Neural cell (in vitro differentiated cells): Measurements from ENCODE around the gene KIF14. TPM values are rescaled to one million over a fixed set of nuclear protein-coding genes. Genes with fewer than 3 reads are reported as not detected.

Source experiments
- H2AFZ ChIP-seq: fragments of 200-600, 300-800 bp; sonication (generic), shearing (Covaris generic); 2 replicates; pipeline ENCODE4 v1.6.0; 2014; ENCODE audit warnings: low read depth, mild to moderate bottlenecking, antibody characterized with exemption, low read length, moderate library complexity
- H3F3A ChIP-seq: fragments of 200-600 bp; shearing (Covaris generic); 2 replicates; pipeline ENCODE4 v1.6.1; 2016; ENCODE audit warnings: mild to moderate bottlenecking, moderate library complexity, mixed read lengths, antibody characterized with exemption, low read length; ENCODE audit not compliant: insufficient read depth, poor library complexity, severe bottlenecking
- H3K27ac ChIP-seq: fragments of 200-600, 300-800 bp; sonication (generic), shearing (Covaris generic); 2 replicates; pipeline ENCODE4 v1.5.1; 2014; ENCODE audit warnings: mild to moderate bottlenecking, low read length, moderate library complexity
- H3K27me3 ChIP-seq: fragments of 300-800, 200-600 bp; sonication (generic), shearing (Covaris generic); 2 replicates; pipeline ENCODE4 v1.6.0; 2014; ENCODE audit warnings: mild to moderate bottlenecking, low read depth, low read length, moderate library complexity; ENCODE audit not compliant: insufficient read depth
- H3K36me3 ChIP-seq: fragments of 300-800, 200-600 bp; sonication (generic), shearing (Covaris generic); 2 replicates; pipeline ENCODE4 v1.5.1; 2014; ENCODE audit warnings: mild to moderate bottlenecking, antibody characterized with exemption, low read length, moderate library complexity; ENCODE audit not compliant: insufficient read depth
- H3K4me2 ChIP-seq: fragments of 300-800, 200-600 bp; sonication (generic), shearing (Covaris generic); 2 replicates; pipeline ENCODE4 v1.6.0; 2014; ENCODE audit warnings: mild to moderate bottlenecking, low read length
- H3K4me3 ChIP-seq: fragments of 300-800, 200-600 bp; sonication (generic), shearing (Covaris generic); 2 replicates; pipeline ENCODE4 v1.5.1; 2014; ENCODE audit warnings: mild to moderate bottlenecking, low read length, moderate library complexity
- H3K79me2 ChIP-seq: fragments of 200-600 bp; shearing (Covaris generic); replicated peaks from 2 replicates; pipeline ENCODE4 v1.6.0; 2014; ENCODE audit warnings: mild to moderate bottlenecking, low read length, moderate library complexity; ENCODE audit not compliant: insufficient read depth
- H3K9ac ChIP-seq: fragments of 300-800, 200-600 bp; sonication (generic), shearing (Covaris generic); 2 replicates; pipeline ENCODE4 v1.6.1; 2016; ENCODE audit warnings: mild to moderate bottlenecking, low read length, mixed read lengths
- H3K9me2 ChIP-seq: fragments of 200-600 bp; shearing (Covaris generic); 2 replicates; pipeline ENCODE4 v1.6.1; 2016; ENCODE audit warnings: mild to moderate bottlenecking, low read length, mixed read lengths; ENCODE audit not compliant: insufficient read depth
- H3K9me3 ChIP-seq: fragments of 200-600, 300-800 bp; sonication (generic), shearing (Covaris generic); 2 replicates; pipeline ENCODE4 v1.6.1; 2016; ENCODE audit warnings: mild to moderate bottlenecking, mixed run types, low read length, moderate library complexity, mixed read lengths
- H4K20me1 ChIP-seq: fragments of 200-600 bp; shearing (Covaris generic); 2 replicates; pipeline ENCODE4 v1.6.1; 2016; ENCODE audit warnings: mild to moderate bottlenecking, mixed run types; ENCODE audit not compliant: insufficient read depth
- CTCF ChIP-seq: fragments of 450-650 bp; IDR thresholded peaks from 2 replicates; pipeline ENCODE4 v1.5.1; 2014; ENCODE audit warnings: antibody characterized with exemption, mild to moderate bottlenecking, moderate library complexity; ENCODE audit not compliant: poor library complexity, severe bottlenecking
- EP300 ChIP-seq: fragments of 450-650 bp; conservative IDR thresholded peaks from 2 replicates; pipeline ENCODE4 v1.6.1; 2014; ENCODE audit warnings: antibody characterized with exemption, mild to moderate bottlenecking, moderate library complexity; ENCODE audit not compliant: poor library complexity, severe bottlenecking
- EZH2 ChIP-seq: fragments of 200-600, 300-800 bp; shearing (Covaris generic), sonication (generic); IDR thresholded peaks from 2 replicates; pipeline ENCODE4 v1.6.1; 2014; ENCODE audit warnings: antibody characterized with exemption, low read length, borderline replicate concordance, mild to moderate bottlenecking; ENCODE audit not compliant: insufficient read depth, poor library complexity, severe bottlenecking
- MXI1 ChIP-seq: fragments of 450-650 bp; conservative IDR thresholded peaks from 2 replicates; pipeline ENCODE4 v1.6.1; 2014; ENCODE audit warnings: antibody characterized with exemption, mild to moderate bottlenecking; ENCODE audit not compliant: poor library complexity, severe bottlenecking
- POLR2AphosphoS5 ChIP-seq: IDR thresholded peaks from 2 replicates; pipeline ENCODE4 v1.6.1; 2012
- RAD21 ChIP-seq: fragments of 450-650 bp; conservative IDR thresholded peaks from 2 replicates; pipeline ENCODE4 v1.6.1; 2014; ENCODE audit warnings: antibody characterized with exemption, mild to moderate bottlenecking, moderate library complexity
- REST ChIP-seq: IDR thresholded peaks from 2 replicates; pipeline ENCODE4 v1.6.1; 2012; ENCODE audit warnings: borderline replicate concordance
- SMC3 ChIP-seq: fragments of 450-650 bp; conservative IDR thresholded peaks from 2 replicates; pipeline ENCODE4 v1.6.1; 2014; ENCODE audit warnings: antibody characterized with exemption, mild to moderate bottlenecking, moderate library complexity; ENCODE audit not compliant: poor library complexity
- TAF1 ChIP-seq: IDR thresholded peaks from 2 replicates; pipeline ENCODE4 v1.6.1; 2012; ENCODE audit warnings: low read depth
- polyA plus RNA-seq: library from polyadenylated mRNA; depleted of rRNA; stranded (reverse); fragments of >200 nt; gene quantifications from 2 replicates; pipeline ENCODE4 v1.2.3, GENCODE V29; 2014

Gene KIF14
- polyA plus RNA-seq, 1 donor from 2014 or later, result 0.69 TPM

- TF ChIP-seq POLR2AphosphoS5 (no peak), SMC3 (no peak), RAD21 (no peak), EZH2 (no peak), CTCF (no peak), MXI1 (no peak), TAF1 (no peak), REST (no peak), EP300 (no peak)
- H3K79me2 ChIP-seq, result no peaks in the 10 kb centered on the region
- H3K9me3 ChIP-seq, result no peaks in the 10 kb centered on the region
- no peaks in the 10 kb centered on the region for H3K36me3 ChIP-seq
- H3K4me3 ChIP-seq, result no peak overlapping the region
- no peaks in the 10 kb centered on the region for H3F3A ChIP-seq
- no peak overlapping the region for H3K9ac ChIP-seq
- H3K27ac ChIP-seq, result no peak overlapping the region
- H3K27me3 ChIP-seq, result no peaks in the 10 kb centered on the region
- no peaks in the 10 kb centered on the region for H3K9me2 ChIP-seq
- H4K20me1 ChIP-seq, result no peaks in the 10 kb centered on the region
- H2AFZ ChIP-seq, result no peak overlapping the region
- H3K4me2 ChIP-seq, result no peak overlapping the region
Measured at GRCh38 chr1:200524092-200524491, 96.5 kb downstream of the KIF14 start.

- Histone ChIP-seq H4K20me1 (no peaks in the 10 kb centered on the region), H2AFZ (no peak overlapping the region)
- TF ChIP-seq TAF1 (no peak), POLR2AphosphoS5 (no peak), MXI1 (no peak), EZH2 (no peak), CTCF (no peak)
Measured at GRCh38 chr1:200520735-200521134, 99.8 kb downstream of the KIF14 start.

More at GRCh38 chr1:200520735-200521134, 99.8 kb downstream of the KIF14 start:
- Histone ChIP-seq H3K9me2 (no peaks in the 10 kb centered on the region), H3K27me3 (no peaks in the 10 kb centered on the region), H3K27ac (no peak overlapping the region), H3K9me3 (no peaks in the 10 kb centered on the region), H3K4me2 (no peak overlapping the region), H3K36me3 (no peaks in the 10 kb centered on the region), H3K9ac (no peak overlapping the region), H3K79me2 (no peaks in the 10 kb centered on the region), H3K4me3 (no peak overlapping the region), H3F3A (no peaks in the 10 kb centered on the region)
